IMR-90 (cell line): ENCODE data around the gene TFE3. TPM values are rescaled to one million over a fixed set of nuclear protein-coding genes. Genes with fewer than 3 reads are reported as not detected.

Source experiments
- ATAC-seq: fragments of 200-7000 bp; cut with Tn5 transposase; 2 replicates; pipeline ENCODE4 v1.9.1; 2020; ENCODE audit warnings: low read depth, mild to moderate bottlenecking, moderate library complexity
- BruUV-seq: library from RNA; stranded (reverse); fragments of 400-500 nt; replicated peaks from 2 replicates; lab custom pipeline; 2021; lab: Mats Ljungman, UMichigan
- CTCF ChIA-PET: fragments of 300-600 bp; formaldehyde crosslinking; extraction: SDS; loops from one replicate; lab custom pipeline; 2021; ENCODE audit warnings: antibody characterized with exemption; lab: Yijun Ruan, JAX
- POLR2A ChIA-PET: fragments of 300-600 bp; sonication (Branson Sonifier 250); formaldehyde crosslinking; loops from one replicate; lab custom pipeline; 2022; ENCODE audit warnings: antibody characterized with exemption; ENCODE audit not compliant: unreplicated experiment; lab: Charles Lee
- DNase-seq: peaks from one replicate; pipeline ENCODE4 v3.0.0; 2013
- H2AFZ ChIP-seq: replicated peaks from 2 replicates; pipeline ENCODE3; 2013; ENCODE audit warnings: low read length, mild to moderate bottlenecking; ENCODE audit not compliant: poor library complexity
- H2AK5ac ChIP-seq: 2 replicates; pipeline ENCODE4 v1.6.1; 2013; ENCODE audit warnings: low read depth, low read length, inconsistent platforms
- H2AK9ac ChIP-seq: replicated peaks from 2 replicates; pipeline ENCODE3; 2013; ENCODE audit warnings: mild to moderate bottlenecking, low read depth, low read length, moderate library complexity; ENCODE audit not compliant: poor library complexity
- H2BK120ac ChIP-seq: 2 replicates; pipeline ENCODE4 v1.6.1; 2013; ENCODE audit warnings: low read depth, low read length, inconsistent platforms
- H2BK15ac ChIP-seq: 3 replicates; pipeline ENCODE4 v1.6.1; 2013; ENCODE audit warnings: low read depth, low read length, inconsistent platforms
- H2BK20ac ChIP-seq: 2 replicates; pipeline ENCODE4 v1.6.1; 2013; ENCODE audit warnings: low read depth, mild to moderate bottlenecking, inconsistent platforms, low read length, moderate library complexity
- H2BK5ac ChIP-seq: 2 replicates; pipeline ENCODE4 v1.6.1; 2013; ENCODE audit warnings: mild to moderate bottlenecking, low read depth, low read length, inconsistent platforms; ENCODE audit not compliant: poor library complexity, severe bottlenecking
- H3K14ac ChIP-seq: replicated peaks from 2 replicates; pipeline ENCODE4 v1.6.1; 2013; ENCODE audit warnings: low read depth, low read length, inconsistent platforms
- H3K18ac ChIP-seq: 2 replicates; pipeline ENCODE4 v1.6.1; 2013; ENCODE audit warnings: low read depth, low read length, control low read depth
- H3K23ac ChIP-seq: 2 replicates; pipeline ENCODE4 v1.6.1; 2013; ENCODE audit warnings: low read depth, low read length, inconsistent platforms
- H3K27ac ChIP-seq: 2 replicates; pipeline ENCODE4 v1.5.1; 2013; ENCODE audit warnings: mild to moderate bottlenecking, control low read depth, low read length; ENCODE audit not compliant: insufficient read depth
- H3K27me3 ChIP-seq: 2 replicates; pipeline ENCODE4 v1.6.1; 2013; ENCODE audit warnings: low read length; ENCODE audit not compliant: control insufficient read depth, insufficient read depth
- H3K36me3 ChIP-seq: 2 replicates; pipeline ENCODE4 v1.6.1; 2013; ENCODE audit warnings: low read length, mixed read lengths; ENCODE audit not compliant: control insufficient read depth, insufficient read depth
- H3K4ac ChIP-seq: 2 replicates; pipeline ENCODE4 v1.6.1; 2013; ENCODE audit warnings: low read depth, low read length, inconsistent platforms
- H3K4me1 ChIP-seq: 2 replicates; pipeline ENCODE4 v1.6.1; 2013; ENCODE audit warnings: low read length, mixed read lengths; ENCODE audit not compliant: control insufficient read depth, insufficient read depth
- H3K4me2 ChIP-seq: 2 replicates; pipeline ENCODE4 v1.6.1; 2013; ENCODE audit warnings: low read depth, mild to moderate bottlenecking, control low read depth, low read length, moderate library complexity
- H3K4me3 ChIP-seq: 2 replicates; pipeline ENCODE4 v1.5.1; 2013; ENCODE audit warnings: low read depth, mild to moderate bottlenecking, control low read depth, low read length, moderate library complexity; ENCODE audit not compliant: insufficient read depth
- H3K56ac ChIP-seq: 2 replicates; pipeline ENCODE4 v1.6.1; 2013; ENCODE audit warnings: low read length, inconsistent platforms; ENCODE audit not compliant: insufficient read depth; ENCODE audit errors: extremely low read depth
- H3K79me1 ChIP-seq, 2 experiments: 2 replicates each; pipeline ENCODE4 v1.6.1; 2013; ENCODE audit warnings: low read length in 2 of 2, inconsistent platforms in 1 of 2, low read depth in 1 of 2
- H3K9ac ChIP-seq: 2 replicates; pipeline ENCODE4 v1.6.1; 2013; ENCODE audit warnings: low read depth, low read length, control low read depth
- H3K9me1 ChIP-seq: 2 replicates; pipeline ENCODE4 v1.6.1; 2013; ENCODE audit warnings: low read length, inconsistent platforms; ENCODE audit not compliant: insufficient read depth
- H3K9me3 ChIP-seq: 2 replicates; pipeline ENCODE4 v1.6.1; 2013; ENCODE audit warnings: low read length; ENCODE audit not compliant: control insufficient read depth, insufficient read depth
- H4K20me1 ChIP-seq: 2 replicates; pipeline ENCODE4 v1.6.1; 2013; ENCODE audit warnings: low read length, inconsistent platforms; ENCODE audit not compliant: insufficient read depth
- H4K5ac ChIP-seq: 2 replicates; pipeline ENCODE4 v1.6.1; 2013; ENCODE audit warnings: mild to moderate bottlenecking, low read depth, low read length, control low read depth
- H4K8ac ChIP-seq, 2 experiments: 2 replicates each; pipeline ENCODE4 v1.6.1; 2013; ENCODE audit warnings: low read depth in 2 of 2, low read length in 2 of 2, control low read depth in 1 of 2, inconsistent platforms in 1 of 2
- H4K91ac ChIP-seq: 2 replicates; pipeline ENCODE4 v1.6.1; 2013; ENCODE audit warnings: low read depth, low read length, inconsistent platforms; ENCODE audit not compliant: insufficient read depth
- BHLHE40 ChIP-seq: fragments of 150-350 bp; IDR thresholded peaks from 2 replicates; pipeline ENCODE4 v1.6.1; 2016; ENCODE audit warnings: mild to moderate bottlenecking, low read depth, low read length
- CHD1 ChIP-seq: IDR thresholded peaks from 2 replicates; pipeline ENCODE4 v1.6.1; 2012; ENCODE audit warnings: low read depth, low read length, improper control_type of control experiment
- CTCF ChIP-seq: conservative IDR thresholded peaks from 2 replicates; pipeline ENCODE4 v1.5.1; 2012; ENCODE audit warnings: mild to moderate bottlenecking, low read depth, low read length, improper control_type of control experiment
- ELK1 ChIP-seq: fragments of 150-350 bp; IDR thresholded peaks from 2 replicates; pipeline ENCODE4 v1.6.1; 2016; ENCODE audit warnings: low read depth, mild to moderate bottlenecking, low read length, moderate library complexity, borderline replicate concordance
- MAFK ChIP-seq: IDR thresholded peaks from 2 replicates; pipeline ENCODE4 v1.6.1; 2012; ENCODE audit warnings: low read depth, low read length, improper control_type of control experiment
- MAZ ChIP-seq: IDR thresholded peaks from 2 replicates; pipeline ENCODE4 v1.6.1; 2012; ENCODE audit warnings: low read depth, mild to moderate bottlenecking, low read length, improper control_type of control experiment, moderate library complexity, borderline replicate concordance
- MXI1 ChIP-seq: IDR thresholded peaks from 2 replicates; pipeline ENCODE4 v1.6.1; 2012; ENCODE audit warnings: low read depth, mild to moderate bottlenecking, low read length, moderate library complexity, borderline replicate concordance
- NFE2L2 ChIP-seq: fragments of 150-350 bp; IDR thresholded peaks from 2 replicates; pipeline ENCODE4 v1.6.1; 2016; ENCODE audit warnings: low read depth, mild to moderate bottlenecking, low read length
- POLR2A ChIP-seq: IDR thresholded peaks from 2 replicates; pipeline ENCODE4 v1.6.1; 2012; ENCODE audit warnings: mild to moderate bottlenecking, low read depth, low read length
- RAD21 ChIP-seq: IDR thresholded peaks from 2 replicates; pipeline ENCODE4 v1.6.1; 2012; ENCODE audit warnings: low read length, improper control_type of control experiment
- RCOR1 ChIP-seq: IDR thresholded peaks from 2 replicates; pipeline ENCODE4 v1.6.1; 2012; ENCODE audit warnings: mild to moderate bottlenecking, low read length, improper control_type of control experiment; ENCODE audit not compliant: insufficient replicate concordance
- RFX5 ChIP-seq: IDR thresholded peaks from 2 replicates; pipeline ENCODE4 v1.8.0; 2012; ENCODE audit warnings: low read depth, mild to moderate bottlenecking, low read length, moderate library complexity
- WGBS, 2 experiments: methylation state at CpG; one replicate each; pipeline versions ENCODE4 v1.1.5 to v1.1.7; 2013; ENCODE audit warnings: missing lambda C conversion rate in 2 of 2; ENCODE audit not compliant: insufficient read length in 1 of 2; ENCODE audit errors: extremely low coverage in 2 of 2; 5-methylcytosine and 5-hydroxymethylcytosine counted together
- dilution Hi-C: fragments of 300-500 bp; cut with HindIII; formaldehyde crosslinking; loops from one replicate; pipeline ENCODE4 v1.14.3; 2018; ENCODE audit warnings: low sequenced_read_pairs; ENCODE audit not compliant: unreplicated experiment
- in situ Hi-C: fragments of 300-500 bp; cut with MboI; formaldehyde crosslinking; loops from 3 replicates; pipeline ENCODE4 v1.14.3; 2019; ENCODE audit warnings: low sequenced_read_pairs, inconsistent platforms, mixed read lengths
- intact Hi-C: fragments of 100-400 bp; cut with micrococcal nuclease; formaldehyde crosslinking; loops from 2 replicates; pipeline ENCODE4 v1.10.0; 2022
- polyA plus RNA-seq, 3 experiments: library from polyadenylated mRNA; depleted of rRNA; stranded (reverse); fragments of >200 nt; gene quantifications; 2 replicates each; pipeline ENCODE4 v1.2.3, GENCODE V29; 2012; ENCODE audit warnings: low replicate concordance in 1 of 3
- total RNA-seq: library from RNA; depleted of rRNA; stranded (reverse); fragments of >200 nt; gene quantifications from 2 replicates; pipeline ENCODE4 v1.2.3, GENCODE V29; 2012
- TF ChIP-seq, protein P1 (sequence below): fragments of 150-350 bp; IDR thresholded peaks from 2 replicates; pipeline ENCODE4 v1.6.1; 2017; ENCODE audit warnings: mild to moderate bottlenecking, antibody characterized with exemption, low read length, low read depth

TFE3 gene
- total and polyA plus RNA-seq, 2 of the 4 experiments (the other 2 are of a cell fraction), result 24.4 to 40.5 TPM

GRCh38 chrX:49002091-49002935 lies 40.8 kb downstream of the TFE3 start, which contains the start of gene GRIPAP1:
Gene GRIPAP1, minus strand, starts transcription at chrX:49002264. Its CDS starts 35 bp downstream, at chrX:49002229.
- peaks cover 7 to 28% of the 10 kb centered on the region in 2 experiments for H3K79me1 ChIP-seq
- peak within 1 kb of the TSS; percentile 100 for H2BK120ac ChIP-seq
- peak within 1 kb of the TSS; percentile 94 for H3K4me3 ChIP-seq
- peak within 1 kb of the TSS; percentile 100 for H3K18ac ChIP-seq
- H3K4me1 ChIP-seq, result no peaks in the 10 kb centered on the region; the same call in 1 of the 2 replicates
- H3K27ac ChIP-seq, result peak within 1 kb of the TSS; percentile 99
- H3K27me3 ChIP-seq, result no peaks in the 10 kb centered on the region
- H3K14ac ChIP-seq, result peak within 1 kb of the TSS; percentile 100
- WGBS, 2 experiments, result 37% methylated on average over 6 of the region's 38 CpGs; no CpG with 5 or more reads in 1 of the 2 experiments
- H2BK5ac ChIP-seq, result peak within 1 kb of the TSS; percentile 100
- peak within 1 kb of the TSS; percentile 100 for H4K91ac ChIP-seq
- ATAC-seq (peak; percentile 96), DNase-seq (peak; percentile 87)
- H3K56ac ChIP-seq, result peak within 1 kb of the TSS; percentile 100
- peak within 1 kb of the TSS; percentile 100 for H3K4ac ChIP-seq
- peak within 1 kb of the TSS; percentile 100 for H4K5ac ChIP-seq
- no peaks in the 10 kb centered on the region for H4K20me1 ChIP-seq
- H3K23ac ChIP-seq, result peak within 1 kb of the TSS; percentile 100
- H2AFZ ChIP-seq, result peak within 1 kb of the TSS; percentile 94
- POLR2A ChIA-PET, result interaction anchor here (0.5 to 1.3 kb wide), 4 partner anchors 40 to 267 kb away, joined by 3 to 5 read pairs (median 3); no protein-coding TSS in a partner anchor
- no peaks in the 10 kb centered on the region for H3K9me3 ChIP-seq
- peak within 1 kb of the TSS; percentile 100 for H2BK20ac ChIP-seq
- H3K4me2 ChIP-seq, result peak within 1 kb of the TSS; percentile 92
- no peaks in the 10 kb centered on the region for H3K9me1 ChIP-seq
- BruUV-seq, result no TSS peak
- in situ Hi-C loops, result no loop called here
- peak within 1 kb of the TSS; percentile 76 to 100 for H4K8ac ChIP-seq
- H2AK5ac ChIP-seq, result peak within 1 kb of the TSS; percentile 74
- peak within 1 kb of the TSS; percentile 100 for H2BK15ac ChIP-seq
- peaks cover 9% of the 10 kb centered on the region for H3K36me3 ChIP-seq
- H2AK9ac ChIP-seq, result peak within 1 kb of the TSS; percentile 76
- intact Hi-C loops, result loop anchor here (1.0 kb wide), 1 partner anchor 41 kb away; the partner anchor contains the start of gene TFE3
- dilution Hi-C loops, result no loop called here
- CTCF ChIA-PET, result interaction anchor here (0.7 kb wide), 1 partner anchor 71 kb away, joined by 3 read pairs; no protein-coding TSS in a partner anchor
- peak within 1 kb of the TSS; percentile 100 for H3K9ac ChIP-seq
- TF ChIP-seq RAD21, result no peak
- peak; percentile 34; the same call in 1 of the 2 replicates for TF ChIP-seq POLR2A
- no peak for TF ChIP-seq MAFK
- peak; percentile 44; the same call in 1 of the 2 replicates for TF ChIP-seq MAZ
- TF ChIP-seq RCOR1, result no peak
- TF ChIP-seq NFE2L2, result no peak
- TF ChIP-seq CHD1, result peak; percentile 72; the same call in 1 of the 2 replicates
- no peak for TF ChIP-seq MXI1
- peak; percentile 94 for TF ChIP-seq BHLHE40
- no peak for TF ChIP-seq CTCF
- TF ChIP-seq, protein P1, sequence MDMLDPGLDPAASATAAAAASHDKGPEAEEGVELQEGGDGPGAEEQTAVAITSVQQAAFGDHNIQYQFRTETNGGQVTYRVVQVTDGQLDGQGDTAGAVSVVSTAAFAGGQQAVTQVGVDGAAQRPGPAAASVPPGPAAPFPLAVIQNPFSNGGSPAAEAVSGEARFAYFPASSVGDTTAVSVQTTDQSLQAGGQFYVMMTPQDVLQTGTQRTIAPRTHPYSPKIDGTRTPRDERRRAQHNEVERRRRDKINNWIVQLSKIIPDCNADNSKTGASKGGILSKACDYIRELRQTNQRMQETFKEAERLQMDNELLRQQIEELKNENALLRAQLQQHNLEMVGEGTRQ, result no peak
- no peak for TF ChIP-seq ELK1
- no peak for TF ChIP-seq RFX5
